Osteoblast (primary cell): Measurements from ENCODE around the gene CDA. TPM values are rescaled to one million over a fixed set of nuclear protein-coding genes. Genes with fewer than 3 reads are reported as not detected.

Source experiments
- DNase-seq: peaks from one replicate; pipeline ENCODE4 v3.0.0; 2011; ENCODE audit warnings: low spot score, mixed read lengths; ENCODE audit not compliant: insufficient read length; ENCODE audit errors: missing footprints
- H2AFZ ChIP-seq: 2 replicates; pipeline ENCODE4 v1.6.0; 2011; ENCODE audit warnings: mild to moderate bottlenecking, low read length
- H3K27ac ChIP-seq: 2 replicates; pipeline ENCODE4 v1.5.1; 2011; ENCODE audit warnings: mild to moderate bottlenecking, low read depth, low read length, moderate library complexity
- H3K27me3 ChIP-seq: 2 replicates; pipeline ENCODE4 v1.6.0; 2012; ENCODE audit warnings: mild to moderate bottlenecking, control low read depth, inconsistent platforms, low read length, moderate library complexity; ENCODE audit not compliant: insufficient read depth
- H3K36me3 ChIP-seq: 2 replicates; pipeline ENCODE4 v1.5.1; 2011; ENCODE audit warnings: mild to moderate bottlenecking, low read length, control low read depth, moderate library complexity; ENCODE audit not compliant: insufficient read depth
- H3K4me1 ChIP-seq: 2 replicates; pipeline ENCODE4 v1.5.1; 2011; ENCODE audit warnings: mild to moderate bottlenecking, low read length, control low read depth, moderate library complexity; ENCODE audit not compliant: insufficient read depth
- H3K4me2 ChIP-seq: 2 replicates; pipeline ENCODE4 v1.6.0; 2011; ENCODE audit warnings: mild to moderate bottlenecking, low read length; ENCODE audit not compliant: insufficient read depth
- H3K4me3 ChIP-seq: fragments of 200-600 bp; sonication (generic); 3 replicates; pipeline ENCODE4 v1.5.1; 2012; ENCODE audit warnings: mild to moderate bottlenecking, low read length, inconsistent platforms; ENCODE audit not compliant: insufficient read depth
- H3K79me2 ChIP-seq: 2 replicates; pipeline ENCODE4 v1.6.0; 2012; ENCODE audit warnings: mild to moderate bottlenecking, low read length, control low read depth, inconsistent platforms; ENCODE audit not compliant: insufficient read depth
- H3K9me3 ChIP-seq: 2 replicates; pipeline ENCODE4 v1.5.1; 2011; ENCODE audit warnings: low read depth, low read length, control low read depth
- H4K20me1 ChIP-seq: 2 replicates; pipeline ENCODE4 v1.6.0; 2012; ENCODE audit warnings: mild to moderate bottlenecking, low read length, control low read depth; ENCODE audit not compliant: insufficient read depth
- total RNA-seq: library from RNA; depleted of rRNA; stranded (reverse); fragments of >200 nt; gene quantifications from 2 replicates; pipeline ENCODE4 v1.2.3, GENCODE V29; 2012
- TF ChIP-seq, protein P1 (sequence below): IDR thresholded peaks from 2 replicates; pipeline ENCODE4 v1.5.1; 2011; ENCODE audit warnings: mild to moderate bottlenecking, low read depth, low read length, moderate library complexity; ENCODE audit errors: extremely low read depth

The CDA gene
- total RNA-seq, 1 donor, result 1.1 TPM

GRCh38 chr1:20571427-20571826, 17.5 kb upstream of the CDA start:
- TF ChIP-seq, protein P1, sequence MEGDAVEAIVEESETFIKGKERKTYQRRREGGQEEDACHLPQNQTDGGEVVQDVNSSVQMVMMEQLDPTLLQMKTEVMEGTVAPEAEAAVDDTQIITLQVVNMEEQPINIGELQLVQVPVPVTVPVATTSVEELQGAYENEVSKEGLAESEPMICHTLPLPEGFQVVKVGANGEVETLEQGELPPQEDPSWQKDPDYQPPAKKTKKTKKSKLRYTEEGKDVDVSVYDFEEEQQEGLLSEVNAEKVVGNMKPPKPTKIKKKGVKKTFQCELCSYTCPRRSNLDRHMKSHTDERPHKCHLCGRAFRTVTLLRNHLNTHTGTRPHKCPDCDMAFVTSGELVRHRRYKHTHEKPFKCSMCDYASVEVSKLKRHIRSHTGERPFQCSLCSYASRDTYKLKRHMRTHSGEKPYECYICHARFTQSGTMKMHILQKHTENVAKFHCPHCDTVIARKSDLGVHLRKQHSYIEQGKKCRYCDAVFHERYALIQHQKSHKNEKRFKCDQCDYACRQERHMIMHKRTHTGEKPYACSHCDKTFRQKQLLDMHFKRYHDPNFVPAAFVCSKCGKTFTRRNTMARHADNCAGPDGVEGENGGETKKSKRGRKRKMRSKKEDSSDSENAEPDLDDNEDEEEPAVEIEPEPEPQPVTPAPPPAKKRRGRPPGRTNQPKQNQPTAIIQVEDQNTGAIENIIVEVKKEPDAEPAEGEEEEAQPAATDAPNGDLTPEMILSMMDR, result no peak
- peaks cover 4% of the 10 kb centered on the region for H3K9me3 ChIP-seq

DNA sequence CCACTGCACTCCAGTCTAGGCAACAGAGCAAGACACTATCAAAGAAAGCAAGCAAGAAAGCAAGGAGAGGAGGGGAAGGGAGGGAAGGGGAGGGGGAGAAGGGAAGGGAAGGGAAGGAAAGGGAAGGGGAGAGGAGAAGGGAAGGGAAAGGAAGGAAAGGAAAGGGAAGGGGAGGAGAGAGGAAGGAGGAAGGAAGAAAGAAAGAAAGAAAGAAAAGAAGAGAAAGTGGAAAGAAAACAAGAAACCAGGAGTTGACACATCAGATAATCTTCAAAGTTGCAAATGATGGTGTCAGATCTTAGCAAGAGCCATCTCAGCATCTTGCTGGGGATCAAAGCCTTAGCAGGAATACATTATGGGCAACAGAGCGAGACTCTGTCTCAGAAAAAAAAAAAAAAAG, 14.9 kb upstream of the CDA start:
- TF ChIP-seq, protein P1, result no peak
- no peak for DNase-seq
- H3K27me3 ChIP-seq, result peaks cover 11% of the 10 kb centered on the region
- H3K9me3 ChIP-seq, result peaks cover 4% of the 10 kb centered on the region
- H3K4me3 ChIP-seq, result no peak overlapping the region
- no peak overlapping the region for H2AFZ ChIP-seq
- H3K4me1 ChIP-seq, result peaks cover 19% of the 10 kb centered on the region
- H3K4me2 ChIP-seq, result no peak overlapping the region
- no peaks in the 10 kb centered on the region for H3K36me3 ChIP-seq
- H3K27ac ChIP-seq, result no peak overlapping the region
- H3K79me2 ChIP-seq, result no peaks in the 10 kb centered on the region
- H4K20me1 ChIP-seq, result no peaks in the 10 kb centered on the region

More at GRCh38 chr1:20571427-20571826, 17.5 kb upstream of the CDA start:
- H2AFZ ChIP-seq, result no peak overlapping the region
- no peaks in the 10 kb centered on the region for H3K36me3 ChIP-seq
- peaks cover 9% of the 10 kb centered on the region for H3K4me1 ChIP-seq
- no peaks in the 10 kb centered on the region for H3K79me2 ChIP-seq
- H4K20me1 ChIP-seq, result no peaks in the 10 kb centered on the region
- DNase-seq, result no peak
- H3K4me2 ChIP-seq, result no peak overlapping the region
- H3K27ac ChIP-seq, result no peak overlapping the region
- H3K4me3 ChIP-seq, result no peak overlapping the region
- peaks cover 11% of the 10 kb centered on the region for H3K27me3 ChIP-seq

DNA sequence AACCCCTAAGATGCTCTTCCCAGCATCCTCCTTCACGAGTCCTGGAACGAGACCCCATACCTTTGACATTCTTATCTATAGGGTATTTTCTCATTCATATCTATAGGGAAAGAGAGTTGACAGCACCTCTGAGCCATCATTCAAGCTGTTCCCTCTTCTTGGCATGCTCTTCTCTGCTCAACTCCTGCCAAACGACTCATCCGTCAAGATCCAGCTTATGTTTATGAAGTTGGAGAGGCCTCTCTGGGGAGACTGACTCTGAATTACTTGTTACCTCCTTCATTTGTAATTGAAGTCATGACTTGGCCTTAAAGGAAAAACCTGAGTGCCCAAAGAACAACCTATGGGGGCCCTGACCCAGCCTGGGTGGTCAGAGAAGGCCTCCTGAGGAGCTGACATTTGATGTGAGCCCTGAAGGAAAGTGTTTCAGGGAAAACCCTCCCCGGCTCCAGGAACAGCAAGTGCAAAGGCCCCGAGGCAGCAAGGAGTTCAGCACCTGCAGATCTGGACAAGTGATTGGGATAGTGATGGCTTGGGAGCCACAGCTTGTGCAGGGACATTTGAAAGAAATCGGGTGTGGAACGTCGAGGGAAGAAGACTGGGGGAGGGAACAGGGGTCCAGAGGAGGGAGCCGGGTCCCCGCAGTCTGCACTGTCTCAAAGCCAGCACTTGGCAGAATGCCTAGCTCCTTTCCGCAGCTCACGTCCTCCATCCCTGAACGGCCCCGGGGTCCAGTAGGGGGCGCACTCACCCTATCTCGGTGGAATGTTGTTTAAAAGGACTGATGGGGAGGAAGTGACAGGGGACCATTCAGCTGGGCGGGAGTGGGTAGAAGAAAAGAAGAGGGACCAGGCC, 14.0 kb upstream of the CDA start:
- Histone ChIP-seq H3K79me2 (no peaks in the 10 kb centered on the region), H2AFZ (no peak overlapping the region), H4K20me1 (no peaks in the 10 kb centered on the region), H3K27me3 (peaks cover 8% of the 10 kb centered on the region), H3K36me3 (no peaks in the 10 kb centered on the region), H3K4me2 (no peak overlapping the region), H3K27ac (no peak overlapping the region), H3K9me3 (peaks cover 4% of the 10 kb centered on the region), H3K4me1 (peaks cover 21% of the 10 kb centered on the region), H3K4me3 (no peak overlapping the region)
- TF ChIP-seq, protein P1, result peak; percentile 88
- DNase-seq, result peak; percentile 91

DNA sequence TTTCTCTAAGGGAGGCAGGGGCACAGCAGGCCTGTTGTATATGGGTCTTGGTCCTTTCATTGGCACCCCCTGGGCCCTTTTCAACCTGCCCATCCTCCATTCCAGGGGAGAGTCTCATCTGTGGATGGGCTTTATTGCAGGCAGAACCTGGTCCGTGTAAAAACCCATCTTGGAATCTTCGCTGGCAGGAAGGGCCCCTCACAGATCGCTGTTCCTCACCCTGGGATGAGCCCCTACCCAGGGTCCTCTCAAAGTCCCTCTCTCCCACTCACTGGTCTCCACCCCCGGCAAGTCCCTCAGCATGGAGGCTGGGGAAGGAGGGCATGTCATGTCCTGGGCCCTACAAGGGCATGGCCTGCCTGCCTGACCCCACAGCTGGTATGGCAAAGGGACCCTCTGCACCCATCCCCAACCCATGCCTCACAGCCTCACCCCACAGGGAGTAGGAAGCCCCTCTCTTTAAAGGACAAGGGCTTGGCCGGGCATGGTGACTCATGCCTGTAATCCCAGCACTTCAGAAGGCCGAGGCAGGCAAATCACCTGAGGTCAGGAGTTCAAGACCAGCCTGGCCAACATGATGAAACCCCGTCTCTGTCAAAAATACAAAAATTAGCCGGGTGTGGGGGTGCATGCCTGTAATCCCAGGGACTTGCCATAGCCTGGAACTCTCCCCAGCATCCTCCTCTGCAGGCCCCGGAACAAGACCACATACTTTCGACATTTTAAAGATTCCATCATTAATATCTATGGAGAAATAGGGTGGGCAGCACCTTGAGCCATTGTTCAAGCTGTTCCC, 13.2 kb upstream of the CDA start:
- DNase-seq, result no peak
- TF ChIP-seq, protein P1, result no peak
- Histone ChIP-seq H3K27ac (no peak overlapping the region), H3K4me3 (no peak overlapping the region), H3K9me3 (peaks cover 4% of the 10 kb centered on the region), H3K4me1 (peaks cover 21% of the 10 kb centered on the region), H2AFZ (no peak overlapping the region), H3K4me2 (no peak overlapping the region), H3K79me2 (no peaks in the 10 kb centered on the region), H4K20me1 (no peaks in the 10 kb centered on the region), H3K27me3 (peaks cover 7% of the 10 kb centered on the region), H3K36me3 (no peaks in the 10 kb centered on the region)
